GM18505 (cell line): ENCODE data around the gene DONSON.
"Not testable (repeated sequence)": the region's sequence is repeated elsewhere in the genome, so short reads cannot be mapped to it uniquely, and the experiment has no call there.

Experiments used
- ATAC-seq: cut with Tn5 transposase; IDR thresholded peaks from one replicate; pipeline ENCODE4 v1.9.1; 2021; ENCODE audit not compliant: unreplicated experiment
- POLR2A ChIP-seq: IDR thresholded peaks from 4 replicates; pipeline ENCODE4 v1.6.1; 2011; ENCODE audit warnings: borderline replicate concordance; ENCODE audit not compliant: insufficient read depth, insufficient read length; ENCODE audit errors: extremely low read depth

Gene DONSON, protein sequence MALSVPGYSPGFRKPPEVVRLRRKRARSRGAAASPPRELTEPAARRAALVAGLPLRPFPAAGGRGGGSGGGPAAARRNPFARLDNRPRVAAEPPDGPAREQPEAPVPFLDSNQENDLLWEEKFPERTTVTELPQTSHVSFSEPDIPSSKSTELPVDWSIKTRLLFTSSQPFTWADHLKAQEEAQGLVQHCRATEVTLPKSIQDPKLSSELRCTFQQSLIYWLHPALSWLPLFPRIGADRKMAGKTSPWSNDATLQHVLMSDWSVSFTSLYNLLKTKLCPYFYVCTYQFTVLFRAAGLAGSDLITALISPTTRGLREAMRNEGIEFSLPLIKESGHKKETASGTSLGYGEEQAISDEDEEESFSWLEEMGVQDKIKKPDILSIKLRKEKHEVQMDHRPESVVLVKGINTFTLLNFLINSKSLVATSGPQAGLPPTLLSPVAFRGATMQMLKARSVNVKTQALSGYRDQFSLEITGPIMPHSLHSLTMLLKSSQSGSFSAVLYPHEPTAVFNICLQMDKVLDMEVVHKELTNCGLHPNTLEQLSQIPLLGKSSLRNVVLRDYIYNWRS

DNA sequence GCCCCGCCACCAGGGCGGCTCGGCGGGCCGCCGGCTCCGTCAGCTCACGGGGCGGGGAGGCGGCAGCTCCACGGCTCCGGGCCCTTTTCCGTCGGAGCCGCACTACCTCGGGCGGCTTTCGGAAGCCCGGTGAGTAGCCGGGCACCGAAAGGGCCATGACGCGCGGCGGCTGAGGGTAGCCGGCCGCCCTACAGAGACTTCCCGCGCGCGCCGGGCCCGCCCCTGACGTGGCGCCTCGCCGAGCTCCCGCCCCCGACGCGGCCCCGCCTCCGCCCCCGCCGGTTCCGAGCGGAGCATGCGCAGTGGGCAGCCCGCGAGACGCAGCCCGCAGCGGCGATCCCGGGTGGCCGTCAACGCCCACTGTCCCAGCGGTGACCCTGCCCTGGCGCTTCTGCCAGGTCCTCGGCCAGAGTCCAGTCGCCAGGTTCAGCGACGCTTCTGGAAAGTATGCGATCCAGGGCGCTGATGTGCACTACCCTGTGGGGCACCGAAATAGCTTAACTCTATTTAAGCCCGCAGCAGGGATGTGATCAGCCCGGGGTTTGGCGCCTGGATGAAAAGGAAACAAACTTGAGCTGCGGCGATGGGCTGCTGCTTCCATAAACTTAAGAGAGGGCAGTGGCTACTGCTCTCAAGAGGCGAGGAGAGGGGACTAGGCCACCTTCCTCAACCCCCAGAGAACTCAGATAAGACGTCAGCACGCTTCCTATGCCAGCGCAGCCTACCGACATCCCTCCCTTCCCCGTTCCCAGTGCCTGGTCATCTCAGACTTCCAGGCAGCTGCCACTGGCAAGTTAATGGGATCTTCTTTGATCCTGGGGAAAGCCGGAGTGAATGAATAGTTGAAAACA, at the start of gene DONSON:
Gene DONSON (minus strand): TSS at position 200 of the 851 bp plus-strand sequence. CDS start 43 bp downstream, at position 157.
- peak; percentile 91 for ATAC-seq
- TF ChIP-seq POLR2A, result peak; percentile 84

DNA sequence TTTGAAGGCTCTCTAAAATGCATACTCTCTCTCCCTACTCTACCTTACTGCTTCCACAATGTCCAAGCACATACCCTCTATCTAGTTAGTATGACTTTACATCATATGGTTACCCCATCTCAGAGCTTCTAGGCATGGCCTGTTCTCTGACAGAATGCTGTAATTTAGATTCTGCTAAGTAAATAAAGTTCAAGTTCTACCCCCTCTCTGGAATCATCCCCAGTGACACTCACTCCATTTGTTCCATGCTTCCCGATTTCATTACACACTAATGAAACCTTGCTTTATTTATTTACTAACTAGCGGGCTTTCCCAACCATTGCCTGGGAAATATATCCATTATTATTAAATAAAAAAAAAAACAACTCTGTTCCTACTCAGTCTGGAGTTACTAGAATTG, 45.8 kb upstream of the DONSON start:
- ATAC-seq, result no peak

DNA sequence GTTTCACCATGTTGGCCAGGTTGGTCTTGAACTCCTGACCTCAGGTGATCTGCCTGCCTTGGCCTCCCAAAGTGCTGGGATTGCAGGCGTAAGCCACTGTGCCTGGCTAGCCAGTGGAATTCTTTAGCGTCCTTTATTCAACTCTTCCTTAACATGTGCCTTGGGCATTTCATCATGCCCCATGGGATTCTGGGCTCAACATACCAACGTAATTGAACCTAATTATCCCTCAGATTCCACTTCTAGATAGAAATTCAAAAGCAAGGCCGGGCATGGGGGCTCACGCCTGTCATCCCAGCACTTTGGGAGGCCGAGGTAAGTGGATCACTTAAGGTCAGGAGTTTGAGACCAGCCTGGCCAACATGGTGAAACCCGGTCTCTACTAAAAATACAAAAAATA, 37.7 kb upstream of the DONSON start:
- ATAC-seq, result not testable (repeated sequence)

More for the DNA sequence above, 45.8 kb upstream of the DONSON start:
- no peak for TF ChIP-seq POLR2A

DNA sequence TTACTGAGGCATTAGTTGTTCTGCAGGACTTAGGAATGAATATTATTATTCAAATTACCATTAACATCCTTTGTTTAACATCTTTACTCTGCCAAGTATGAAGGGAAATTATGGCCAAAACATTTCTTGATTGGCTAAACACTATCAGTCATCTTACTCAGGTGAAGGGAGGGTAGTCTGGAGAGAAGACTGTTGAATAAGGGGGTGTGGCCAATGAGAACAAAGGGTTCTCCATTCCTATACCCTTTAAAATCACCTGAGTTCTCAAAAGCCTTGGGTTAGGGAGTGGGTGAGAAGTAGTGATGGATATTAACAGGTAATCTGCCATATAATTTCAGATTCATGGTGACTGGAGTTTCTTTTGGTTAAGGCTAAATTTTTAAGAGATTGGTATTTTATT, 33.8 kb upstream of the DONSON start:
- no peak for ATAC-seq
- TF ChIP-seq POLR2A, result no peak

DNA sequence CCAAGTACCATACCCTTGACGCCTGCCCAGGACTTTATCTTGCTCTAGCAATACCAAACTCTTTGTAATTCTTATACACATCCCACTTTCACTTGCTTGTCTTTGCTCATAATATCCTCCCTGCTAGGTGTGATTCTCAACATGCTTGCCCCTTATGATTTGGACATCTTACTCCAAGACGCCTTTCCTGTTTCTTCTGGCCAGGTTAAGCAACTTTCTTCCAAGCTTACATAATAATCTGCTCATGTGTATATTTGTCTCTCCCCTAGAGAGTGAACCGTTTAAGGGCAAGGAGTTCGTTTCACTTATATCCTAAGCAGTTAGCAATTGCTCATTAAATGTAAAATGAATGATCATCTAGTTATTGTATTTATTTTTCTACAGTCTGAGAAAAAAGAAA, 31.2 kb upstream of the DONSON start:
- no peak for TF ChIP-seq POLR2A
- ATAC-seq, result no peak

DNA sequence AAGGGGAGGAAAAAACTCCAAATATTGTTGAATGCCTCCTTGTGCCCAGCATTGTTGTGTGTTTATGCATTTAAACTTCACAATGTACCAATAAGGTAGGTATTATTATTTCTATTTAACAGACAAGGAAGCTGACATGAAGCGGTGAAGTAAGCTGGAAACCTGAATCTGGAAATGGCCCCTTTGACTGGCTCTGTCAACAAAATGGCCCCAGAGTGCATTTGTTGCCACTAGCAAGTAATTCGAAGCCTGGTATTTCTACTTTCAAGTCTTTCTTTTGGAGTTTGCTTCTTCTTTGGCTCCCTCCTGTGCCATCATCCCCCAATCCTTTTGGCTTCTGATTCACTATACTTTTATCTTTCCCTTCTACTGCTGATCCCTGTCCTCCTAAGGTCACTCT, 29.9 kb upstream of the DONSON start:
- no peak for TF ChIP-seq POLR2A
- ATAC-seq, result no peak

DNA sequence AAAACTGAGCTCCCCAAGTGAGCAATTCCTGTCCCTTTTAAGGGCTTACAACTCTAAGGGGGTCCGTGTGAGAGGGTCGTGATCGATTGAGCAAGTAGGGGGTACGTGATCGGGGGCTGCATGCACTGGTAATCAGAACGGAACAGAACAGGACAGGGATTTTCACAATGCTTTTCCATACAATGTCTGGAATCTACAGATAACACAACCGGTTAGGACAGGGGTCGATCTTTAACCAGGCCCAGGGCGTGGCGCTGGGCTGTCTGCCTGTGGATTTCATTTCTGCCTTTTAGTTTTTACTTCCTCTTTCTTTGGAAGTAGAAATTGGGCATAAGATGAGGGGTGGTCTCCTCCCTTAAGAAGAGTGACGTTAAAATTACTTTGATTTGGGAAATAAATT, 29.1 kb upstream of the DONSON start:
- not testable (repeated sequence) for ATAC-seq

DNA sequence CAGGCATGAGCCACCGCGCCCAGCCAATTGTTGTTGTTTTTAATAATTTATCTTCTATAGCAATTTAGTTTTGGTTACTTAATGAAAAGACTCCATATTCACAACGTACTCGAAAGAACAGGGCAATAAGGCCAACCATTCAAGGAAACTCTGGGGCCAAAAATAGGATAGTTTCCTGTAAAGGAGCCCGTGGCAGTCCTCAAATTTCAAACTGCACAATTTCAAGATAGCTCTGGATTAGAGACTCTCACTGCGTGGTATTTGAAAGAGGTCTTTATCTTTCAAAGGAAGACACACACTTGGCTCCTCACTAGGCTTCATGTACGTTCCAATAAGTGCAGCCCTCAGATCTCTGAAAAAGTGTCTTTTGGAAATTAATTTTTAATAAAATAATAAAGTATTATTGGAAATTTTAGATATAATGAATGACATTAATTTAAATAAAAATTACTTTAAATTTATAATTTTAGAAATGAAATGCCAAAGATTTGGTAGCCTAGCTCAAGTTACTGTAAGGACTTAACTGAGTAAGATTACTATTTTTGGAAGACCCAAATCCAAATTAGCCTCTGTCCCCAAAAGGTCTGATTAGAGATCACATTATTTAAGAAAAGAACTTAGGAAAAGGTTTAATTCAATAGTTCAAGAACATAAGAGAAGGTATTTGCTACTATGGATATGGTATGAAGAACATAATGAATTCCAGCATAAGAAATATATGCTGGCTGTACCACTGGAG, 22.7 kb upstream of the DONSON start:
- ATAC-seq, result no peak
- no peak for TF ChIP-seq POLR2A

DNA sequence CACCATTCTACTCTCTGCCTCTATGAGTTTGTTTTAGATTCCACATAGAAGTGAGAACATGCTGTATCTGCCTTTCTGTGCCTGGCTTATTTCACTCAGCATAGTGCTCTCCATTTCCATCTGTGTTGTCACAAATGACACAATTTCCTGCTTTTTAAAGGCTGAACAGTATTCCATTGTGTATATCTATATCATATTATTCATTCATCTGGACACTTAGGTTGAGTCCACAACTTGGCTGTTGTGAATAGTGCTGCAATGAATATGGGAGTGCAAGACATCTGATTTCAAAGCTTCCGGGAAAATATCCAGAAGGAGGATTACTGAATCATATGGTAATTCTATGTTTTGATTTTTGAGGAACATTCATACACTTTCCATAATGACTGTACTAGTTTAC, 20.1 kb upstream of the DONSON start:
- no peak for ATAC-seq
- no peak for TF ChIP-seq POLR2A

DNA sequence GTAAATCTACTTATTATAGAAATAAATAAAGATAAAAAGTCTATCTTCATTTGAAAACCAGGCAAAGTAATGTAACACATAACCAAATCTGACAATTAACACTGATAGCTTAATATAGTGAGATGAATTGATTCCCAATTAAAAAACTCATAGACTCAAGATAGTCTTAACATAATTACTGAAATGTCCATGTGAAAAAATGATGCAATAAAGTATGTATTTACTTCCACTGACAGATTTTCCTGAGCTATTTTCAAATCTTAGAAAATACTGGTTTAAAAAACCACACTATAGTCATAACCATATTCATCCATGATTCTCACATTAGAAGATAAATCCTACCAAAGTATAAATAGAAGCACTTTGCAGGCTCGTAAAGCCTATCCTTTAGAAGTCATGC, 9.6 kb upstream of the DONSON start:
- ATAC-seq, result no peak
- no peak for TF ChIP-seq POLR2A

DNA sequence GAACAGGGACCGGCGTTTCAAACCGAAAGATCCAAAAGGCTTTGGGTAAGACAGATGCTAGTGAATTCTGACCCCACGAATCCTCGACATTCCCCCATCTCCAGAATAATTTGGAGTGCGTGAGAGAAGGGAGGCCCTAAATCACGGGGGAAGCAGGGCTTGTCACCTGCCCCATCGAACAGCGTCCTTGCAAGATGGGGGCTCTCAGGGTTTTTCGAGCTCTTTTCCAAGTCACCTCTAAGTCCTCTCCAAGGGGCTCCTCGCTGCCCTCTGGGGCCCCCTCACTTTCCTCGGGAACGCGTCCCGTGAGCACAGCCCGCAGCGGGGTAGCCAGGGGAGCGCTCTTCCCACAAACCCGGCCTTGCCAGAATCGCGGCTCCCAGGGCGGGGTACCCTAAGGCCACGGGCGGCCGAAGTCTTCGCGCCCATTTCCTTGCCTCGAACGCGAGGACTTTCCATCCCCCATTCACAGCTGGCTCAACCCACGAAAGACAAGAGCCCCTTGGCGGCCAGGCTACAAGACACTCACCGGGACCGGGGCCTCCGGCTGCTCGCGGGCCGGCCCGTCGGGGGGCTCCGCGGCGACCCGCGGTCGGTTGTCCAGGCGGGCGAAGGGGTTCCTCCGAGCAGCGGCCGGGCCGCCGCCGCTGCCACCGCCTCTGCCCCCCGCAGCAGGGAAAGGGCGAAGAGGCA, 546 bp downstream of the DONSON start:
- TF ChIP-seq POLR2A, result no peak
- peak; percentile 32 for ATAC-seq

DNA sequence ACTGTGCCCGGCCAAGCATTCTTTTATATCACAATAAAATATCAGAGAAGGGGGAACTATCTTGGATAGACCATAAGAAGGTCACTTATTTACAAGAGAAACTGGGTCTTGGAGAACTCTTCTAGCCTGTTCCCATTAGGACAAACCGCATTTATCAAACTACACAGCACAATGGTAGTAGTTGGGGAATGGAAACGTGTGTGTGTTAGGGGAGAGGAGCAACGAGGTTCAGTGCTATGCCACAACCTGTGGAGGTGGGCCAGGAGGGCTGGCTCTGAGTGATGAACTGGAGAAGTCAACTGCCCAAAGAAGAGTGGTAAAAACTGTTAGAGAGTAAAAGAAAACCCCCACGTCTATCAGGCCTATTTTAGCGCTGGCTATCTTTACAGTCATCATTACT, 1.6 kb downstream of the DONSON start:
- ATAC-seq, result no peak
- TF ChIP-seq POLR2A, result no peak

DNA sequence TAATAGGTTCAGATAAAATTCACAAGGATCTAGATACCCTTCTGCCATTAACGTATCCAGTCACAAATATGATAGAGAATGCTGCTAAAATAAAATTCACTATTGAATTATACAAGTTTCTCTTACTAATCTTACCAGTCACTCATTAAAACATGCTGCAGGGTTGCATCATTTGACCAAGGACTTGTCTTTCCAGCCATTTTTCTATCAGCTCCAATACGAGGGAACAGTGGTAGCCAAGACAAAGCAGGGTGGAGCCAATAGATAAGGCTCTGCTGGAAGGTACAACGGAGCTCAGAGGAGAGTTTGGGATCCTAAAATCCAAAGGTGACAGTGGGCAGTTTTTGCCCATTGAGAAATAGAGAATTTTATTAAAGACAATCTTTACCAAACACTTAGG, 4.0 kb downstream of the DONSON start:
- no peak for ATAC-seq
- no peak for TF ChIP-seq POLR2A
